Measurements from ENCODE around the gene PKN2.

The PKN2 gene

GRCh38 chr1:88883156-88883555, 199.1 kb downstream of the PKN2 start:
- no peak for DNase-seq (ENCODE audit: low spot score)
